ENCODE measurements around the gene P2RY2.

DNA sequence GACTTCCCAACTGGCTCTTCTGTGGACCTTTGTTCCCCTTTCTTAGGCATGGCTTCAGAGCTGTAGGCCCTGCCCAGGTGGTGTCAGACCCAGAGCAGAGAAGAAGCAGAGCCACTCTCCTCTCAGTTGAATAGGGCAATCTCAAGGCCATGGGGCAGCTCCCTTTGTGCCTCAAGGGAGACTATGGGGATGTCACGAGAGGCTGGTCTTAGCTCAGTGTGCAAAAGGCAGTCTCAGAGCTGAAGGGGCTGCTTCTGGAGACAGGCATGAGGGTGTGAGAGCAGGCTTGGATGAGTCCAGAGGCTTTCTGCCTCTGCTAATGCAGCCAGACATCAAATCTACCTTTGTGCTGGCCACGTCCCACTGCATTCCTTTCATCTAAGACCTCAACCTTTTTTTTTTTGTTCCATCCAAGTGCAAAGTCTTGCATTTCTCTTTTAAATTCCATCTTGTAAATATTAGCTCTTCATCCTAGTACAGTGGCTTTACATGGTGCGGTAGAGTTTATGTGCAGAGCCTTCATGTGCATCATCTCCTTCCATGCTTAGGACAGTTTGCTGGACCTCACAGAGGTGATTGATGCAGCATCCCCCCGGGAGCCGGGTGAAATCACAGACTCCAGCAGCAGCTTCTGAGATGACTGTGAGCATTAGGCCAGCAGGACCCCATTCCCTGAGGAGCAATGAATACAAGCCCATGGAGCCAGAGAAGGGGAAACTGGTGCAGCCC lies 41.8 kb upstream of the P2RY2 start:
- TF ChIP-seq GATA2 (IDR thresholded peaks at IDR 0.05; ENCODE audit: low read depth, low read length) (no peak), GATA3 (IDR thresholded peaks at IDR 0.05; ENCODE audit: low read depth, low read length) (no peak)
